Islet of Langerhans (tissue), 1 donor: ENCODE data around the gene CDADC1.

Experiments used
- FAIRE-seq: peaks from one replicate; lab custom pipeline; 2011; peaks lifted over from hg19 to GRCh38; lab: Jason Lieb, UNC

The CDADC1 gene

GRCh38 chr13:49295244-49295643 lies 47.5 kb downstream of the CDADC1 start:
- FAIRE-seq, result no peak

GRCh38 chr13:49296659-49297058 lies 48.9 kb downstream of the CDADC1 start:
- no peak for FAIRE-seq

GRCh38 chr13:49297338-49297737 lies 49.6 kb downstream of the CDADC1 start:
- no peak for FAIRE-seq

GRCh38 chr13:49298416-49298815 lies 50.7 kb downstream of the CDADC1 start:
- no peak for FAIRE-seq

- no peak for FAIRE-seq
Observed at GRCh38 chr13:49298903-49299605, 51.3 kb downstream of the CDADC1 start.

GRCh38 chr13:49300276-49300675 lies 52.6 kb downstream of the CDADC1 start:
- FAIRE-seq, result no peak

- FAIRE-seq, result peak; percentile 100
Observed at GRCh38 chr13:49300739-49301589, 53.2 kb downstream of the CDADC1 start.

GRCh38 chr13:49302222-49302621 lies 54.5 kb downstream of the CDADC1 start:
- FAIRE-seq, result no peak

- no peak for FAIRE-seq
Observed at GRCh38 chr13:49302817-49303216, 55.1 kb downstream of the CDADC1 start.

GRCh38 chr13:49303533-49304252 lies 56.0 kb downstream of the CDADC1 start:
- no peak for FAIRE-seq

GRCh38 chr13:49304356-49304755 lies 56.6 kb downstream of the CDADC1 start:
- FAIRE-seq, result no peak

GRCh38 chr13:49304763-49305700 lies 57.3 kb downstream of the CDADC1 start:
- no peak for FAIRE-seq

- FAIRE-seq, result no peak
Observed at GRCh38 chr13:49305792-49306425, 58.2 kb downstream of the CDADC1 start.

- FAIRE-seq, result no peak
Observed at GRCh38 chr13:49307365-49307764, 59.6 kb downstream of the CDADC1 start.

- no peak for FAIRE-seq
Observed at GRCh38 chr13:49308097-49308875, 60.6 kb downstream of the CDADC1 start.

GRCh38 chr13:49308921-49309408 lies 61.2 kb downstream of the CDADC1 start:
- FAIRE-seq, result no peak

GRCh38 chr13:49310251-49310650 lies 62.5 kb downstream of the CDADC1 start:
- no peak for FAIRE-seq

GRCh38 chr13:49311816-49312215 lies 64.1 kb downstream of the CDADC1 start:
- no peak for FAIRE-seq

- no peak for FAIRE-seq
Observed at GRCh38 chr13:49314344-49314882, 66.7 kb downstream of the CDADC1 start.

- no peak for FAIRE-seq
Observed at GRCh38 chr13:49315036-49315565, 67.4 kb downstream of the CDADC1 start.
